ENCODE data around the gene SRP14.

DNA sequence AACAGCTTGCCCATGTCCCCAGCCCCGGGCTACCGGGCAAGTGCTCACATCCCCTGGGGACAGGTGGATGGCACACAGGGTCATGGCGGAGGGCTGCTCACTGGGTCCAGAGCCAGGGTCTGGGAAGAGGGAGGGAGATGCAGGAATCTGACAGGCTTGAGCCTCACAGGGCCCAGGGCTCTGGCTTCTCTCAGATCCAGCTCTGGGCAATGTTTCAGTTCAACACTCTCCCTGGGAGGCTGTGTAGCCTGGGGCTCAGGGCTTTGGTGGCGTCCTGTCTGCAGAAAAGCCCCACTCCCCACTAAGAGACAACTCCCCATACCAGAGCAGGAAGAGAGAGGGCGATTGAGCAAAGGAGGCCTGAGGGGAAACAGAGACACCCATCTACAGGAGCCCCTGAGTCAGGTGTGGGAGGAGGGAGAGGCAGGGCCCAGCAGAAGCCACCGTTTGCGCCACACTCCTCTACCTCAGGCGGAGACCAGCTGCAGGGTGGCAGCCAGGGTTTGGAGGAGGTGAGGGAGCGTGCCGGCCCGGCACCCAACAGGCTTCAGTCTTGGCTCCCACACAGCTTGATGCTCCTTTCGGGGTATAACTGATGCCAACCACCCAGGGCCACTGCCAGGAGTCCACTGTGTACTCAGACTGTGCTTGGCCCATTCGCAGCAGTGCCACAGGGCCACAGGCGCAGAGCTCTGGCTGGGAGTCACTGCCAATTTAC lies 16.8 kb upstream of the SRP14 start:
- TF ChIP-seq POLR2A (IDR thresholded peaks at IDR 0.05; ENCODE audit: low read depth, low read length) (no peak), POLR2AphosphoS5 (IDR thresholded peaks at IDR 0.05; ENCODE audit: low read depth, low read length) (no peak)
